HG03095 (cell line): Measurements from ENCODE around the gene BICD1.

Source experiments
- ATAC-seq: cut with Tn5 transposase; IDR thresholded peaks from one replicate; pipeline ENCODE4 v1.9.1; 2021; ENCODE audit warnings: moderate library complexity; ENCODE audit not compliant: unreplicated experiment

BICD1 gene

GRCh38 chr12:32398816-32399369, 292.2 kb downstream of the BICD1 start:
- no peak for ATAC-seq

- peak; percentile 76 for ATAC-seq
Observed at GRCh38 chr12:32399370-32400113, 292.9 kb downstream of the BICD1 start, which contains the start of gene FGD4. FGD4 (plus strand) TSS chr12:32399558.

GRCh38 chr12:32400114-32400672, 293.5 kb downstream of the BICD1 start:
- no peak for ATAC-seq

GRCh38 chr12:32400866-32401265, 294.2 kb downstream of the BICD1 start:
- ATAC-seq = no peak

GRCh38 chr12:32402170-32402569, 295.5 kb downstream of the BICD1 start:
- no peak for ATAC-seq

GRCh38 chr12:32402946-32403345, 296.3 kb downstream of the BICD1 start:
- ATAC-seq = no peak

- ATAC-seq = no peak
Observed at GRCh38 chr12:32407795-32408194, 301.1 kb downstream of the BICD1 start.

GRCh38 chr12:32413412-32413811, 306.8 kb downstream of the BICD1 start:
- ATAC-seq = no peak

- ATAC-seq = no peak
Observed at GRCh38 chr12:32418221-32418620, 311.6 kb downstream of the BICD1 start.

GRCh38 chr12:32418903-32419519, 312.4 kb downstream of the BICD1 start:
- no peak for ATAC-seq

- ATAC-seq = no peak
Observed at GRCh38 chr12:32419520-32419960, 312.9 kb downstream of the BICD1 start.

- no peak for ATAC-seq
Observed at GRCh38 chr12:32420356-32420755, 313.7 kb downstream of the BICD1 start.

- no peak for ATAC-seq
Observed at GRCh38 chr12:32423559-32423958, 316.9 kb downstream of the BICD1 start.

- ATAC-seq = no peak
Observed at GRCh38 chr12:32431025-32431424, 324.4 kb downstream of the BICD1 start.
